ENCODE measurements around the gene ZFYVE21.

The ZFYVE21 gene

GRCh38 chr14:103743691-103744090 is 28.1 kb downstream of the ZFYVE21 start:
- H3K4me3 Mint-ChIP-seq = no peak overlapping the region
- peaks cover 10% of the 10 kb centered on the region for H3K4me1 Mint-ChIP-seq
- H3K27ac Mint-ChIP-seq = peak overlapping the region in 1 of 2 donors; percentile 82
- H3K27me3 Mint-ChIP-seq = no peaks in the 10 kb centered on the region
- ATAC-seq = no peak
- no peak for DNase-seq
- H3K9me3 Mint-ChIP-seq = no peaks in the 10 kb centered on the region

- no peak for DNase-seq
- no peak for ATAC-seq
- Mint-ChIP-seq H3K4me3 (no peak overlapping the region), H3K4me1 (peaks cover 19% of the 10 kb centered on the region), H3K27me3 (no peaks in the 10 kb centered on the region), H3K9me3 (no peaks in the 10 kb centered on the region), H3K27ac (no peak overlapping the region)
These were observed 29.2 kb downstream of the ZFYVE21 start for GRCh38 chr14:103744621-103745395.

- no peak overlapping the region for H3K4me3 Mint-ChIP-seq
- ATAC-seq (no peak), DNase-seq (no peak)
- peaks cover 23% of the 10 kb centered on the region for H3K4me1 Mint-ChIP-seq
- no peak overlapping the region for H3K27ac Mint-ChIP-seq
- no peaks in the 10 kb centered on the region for H3K9me3 Mint-ChIP-seq
- H3K27me3 Mint-ChIP-seq = no peaks in the 10 kb centered on the region
These were observed 29.8 kb downstream of the ZFYVE21 start for GRCh38 chr14:103745424-103745823.

- DNase-seq = no peak
- ATAC-seq = no peak
- peak overlapping the region in 1 of 2 donors; percentile 5 for H3K27ac Mint-ChIP-seq
- no peak overlapping the region for H3K4me3 Mint-ChIP-seq
- H3K4me1 Mint-ChIP-seq = peaks cover 23% of the 10 kb centered on the region
- H3K9me3 Mint-ChIP-seq = no peaks in the 10 kb centered on the region
- no peaks in the 10 kb centered on the region for H3K27me3 Mint-ChIP-seq
These were observed 31.1 kb downstream of the ZFYVE21 start for GRCh38 chr14:103746701-103747100.

DNA sequence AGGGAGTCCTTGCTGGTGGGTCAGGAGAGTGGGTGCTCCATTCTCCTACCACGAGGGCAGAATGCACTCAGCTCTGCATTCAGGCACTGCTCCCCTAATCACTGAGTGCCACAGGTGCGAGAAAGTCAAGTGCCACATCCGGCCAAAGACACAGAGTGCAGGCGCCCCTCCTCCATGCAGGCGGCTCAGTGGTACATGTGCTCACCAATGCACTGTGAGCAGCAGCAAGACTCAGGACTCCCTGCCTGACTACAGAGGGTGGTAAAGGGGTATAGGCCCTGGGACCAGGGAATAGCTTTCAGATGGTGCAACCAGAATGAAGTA is 32.9 kb downstream of the ZFYVE21 start:
- peaks cover 23% of the 10 kb centered on the region for H3K4me1 Mint-ChIP-seq
- peak overlapping the region; percentile 29 to 59 for H3K4me3 Mint-ChIP-seq
- DNase-seq (peak; percentile 48 to 55), ATAC-seq (peak; percentile 99)
- H3K27me3 Mint-ChIP-seq = no peaks in the 10 kb centered on the region
- no peaks in the 10 kb centered on the region for H3K9me3 Mint-ChIP-seq
- H3K27ac Mint-ChIP-seq = peak overlapping the region in 1 of 2 donors; percentile 80

DNA sequence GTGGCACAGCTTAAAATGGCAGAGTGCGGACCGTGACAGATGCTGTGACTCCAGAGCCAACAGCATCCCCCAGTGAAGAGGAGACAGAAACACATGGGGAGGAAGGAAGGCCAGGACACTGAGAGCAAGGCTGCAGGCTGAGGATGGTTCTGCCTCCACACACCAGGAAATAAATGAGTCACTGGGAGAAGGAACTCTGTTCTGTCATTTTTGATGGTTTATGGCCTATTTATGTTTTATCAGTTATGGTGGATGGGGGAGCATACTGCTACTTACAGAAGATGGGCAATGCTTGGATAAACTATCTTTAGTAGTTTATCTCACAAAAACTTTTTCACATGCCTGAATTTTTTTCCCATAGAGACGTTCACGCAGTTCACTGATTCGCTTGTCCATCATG is 33.8 kb downstream of the ZFYVE21 start:
- Mint-ChIP-seq H3K27ac (peak overlapping the region; percentile 29 to 59), H3K27me3 (no peaks in the 10 kb centered on the region), H3K9me3 (no peaks in the 10 kb centered on the region), H3K4me1 (peaks cover 23% of the 10 kb centered on the region), H3K4me3 (no peak overlapping the region)
- DNase-seq (no peak), ATAC-seq (no peak)

- ATAC-seq (no peak), DNase-seq (no peak)
- H3K9me3 Mint-ChIP-seq = no peaks in the 10 kb centered on the region
- H3K4me3 Mint-ChIP-seq = no peak overlapping the region
- H3K27ac Mint-ChIP-seq = no peak overlapping the region
- no peaks in the 10 kb centered on the region for H3K27me3 Mint-ChIP-seq
- H3K4me1 Mint-ChIP-seq = peaks cover 23% of the 10 kb centered on the region
These were observed 34.2 kb downstream of the ZFYVE21 start for GRCh38 chr14:103749860-103750259.

DNA sequence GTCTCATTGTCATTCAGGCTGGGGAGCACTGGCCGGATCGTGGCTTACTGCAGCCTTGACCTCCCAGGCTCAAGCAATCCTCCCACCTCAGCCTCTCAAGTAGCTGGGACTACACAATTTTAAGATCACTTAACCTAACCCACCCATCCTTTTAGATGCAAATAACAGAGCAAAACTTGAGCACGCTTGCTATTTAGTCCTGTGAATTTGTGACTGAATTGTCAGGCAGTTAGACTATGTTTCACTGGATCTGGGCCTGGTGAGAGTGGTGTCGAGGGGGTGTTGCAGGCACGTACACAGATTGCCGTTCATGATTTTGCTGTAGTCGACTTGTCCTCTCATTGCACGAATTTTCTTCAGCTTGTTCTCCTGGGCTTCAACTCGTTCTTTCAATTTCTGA is 38.2 kb downstream of the ZFYVE21 start:
- H3K9me3 Mint-ChIP-seq = no peaks in the 10 kb centered on the region
- no peaks in the 10 kb centered on the region for H3K27me3 Mint-ChIP-seq

GRCh38 chr14:103755060-103755459 is 39.5 kb downstream of the ZFYVE21 start:
- ATAC-seq = no peak
- DNase-seq = no peak
- H3K9me3 Mint-ChIP-seq = no peaks in the 10 kb centered on the region
- H3K27ac Mint-ChIP-seq = no peak overlapping the region
- peaks cover under 1% of the 10 kb centered on the region for H3K4me1 Mint-ChIP-seq
- no peak overlapping the region for H3K4me3 Mint-ChIP-seq
- H3K27me3 Mint-ChIP-seq = no peaks in the 10 kb centered on the region

More for the DNA sequence above, 38.2 kb downstream of the ZFYVE21 start:
- no peak for ATAC-seq
- H3K4me3 Mint-ChIP-seq = no peak overlapping the region
- H3K4me1 Mint-ChIP-seq = peaks cover 12% of the 10 kb centered on the region
- DNase-seq = no peak
- no peak overlapping the region for H3K27ac Mint-ChIP-seq

DNA sequence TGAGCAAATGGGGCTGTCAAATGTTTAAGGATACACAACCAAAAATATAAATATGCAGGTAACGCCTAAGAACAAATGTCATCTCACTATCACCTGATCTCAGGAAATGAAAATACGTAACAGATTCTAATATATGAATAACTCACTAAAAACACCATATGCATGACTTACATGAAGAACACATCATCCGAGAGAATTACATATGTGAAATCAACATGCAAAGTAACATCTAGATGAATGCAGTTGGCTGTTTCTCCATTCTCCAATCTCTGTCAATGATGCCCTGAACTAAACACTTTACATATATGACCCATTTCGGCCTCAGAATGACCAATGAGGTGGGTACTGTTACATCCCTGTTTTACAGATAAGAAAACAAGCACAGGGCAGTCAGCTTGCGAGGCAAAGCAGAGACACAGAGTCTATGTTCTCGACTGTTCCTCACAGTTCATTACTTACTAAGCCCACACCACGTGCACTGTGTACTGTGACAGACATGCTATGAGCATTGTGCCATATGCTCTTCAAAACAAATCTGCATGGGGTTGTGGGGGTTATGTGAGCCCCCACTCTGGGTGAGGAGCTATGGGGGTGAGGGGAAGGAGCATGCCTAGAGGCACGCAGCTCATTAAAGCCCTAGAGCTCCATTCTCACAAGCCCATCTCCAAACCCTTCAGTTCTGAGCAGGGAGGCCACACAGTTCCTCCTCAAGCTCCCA is 42.6 kb downstream of the ZFYVE21 start:
- no peak overlapping the region for H3K27ac Mint-ChIP-seq
- H3K9me3 Mint-ChIP-seq = no peaks in the 10 kb centered on the region
- H3K4me1 Mint-ChIP-seq = no peaks in the 10 kb centered on the region
- no peak for ATAC-seq
- H3K27me3 Mint-ChIP-seq = no peaks in the 10 kb centered on the region
- H3K4me3 Mint-ChIP-seq = no peak overlapping the region
- no peak for DNase-seq

DNA sequence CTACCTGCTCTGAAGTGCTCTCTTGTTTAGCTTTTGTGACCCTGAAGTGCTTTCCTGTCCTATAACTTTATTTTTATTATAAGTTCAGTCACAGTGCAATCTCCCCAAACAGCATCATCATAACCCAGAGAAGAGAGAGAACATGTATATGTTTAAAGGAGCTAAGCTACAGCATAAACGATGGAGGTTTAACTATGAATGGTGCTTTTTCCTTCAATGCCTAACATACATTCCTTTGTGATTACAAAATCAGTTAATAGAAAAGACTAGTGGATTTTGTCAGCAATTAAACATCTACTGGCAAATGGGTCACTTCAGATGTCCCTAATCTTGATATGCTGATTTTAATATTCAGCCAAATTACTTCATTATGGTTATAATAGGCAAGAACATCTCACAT is 46.4 kb downstream of the ZFYVE21 start:
- Mint-ChIP-seq H3K4me3 (no peak overlapping the region), H3K27me3 (no peaks in the 10 kb centered on the region), H3K4me1 (no peaks in the 10 kb centered on the region), H3K9me3 (no peaks in the 10 kb centered on the region), H3K27ac (no peak overlapping the region)
- ATAC-seq (no peak), DNase-seq (no peak)

DNA sequence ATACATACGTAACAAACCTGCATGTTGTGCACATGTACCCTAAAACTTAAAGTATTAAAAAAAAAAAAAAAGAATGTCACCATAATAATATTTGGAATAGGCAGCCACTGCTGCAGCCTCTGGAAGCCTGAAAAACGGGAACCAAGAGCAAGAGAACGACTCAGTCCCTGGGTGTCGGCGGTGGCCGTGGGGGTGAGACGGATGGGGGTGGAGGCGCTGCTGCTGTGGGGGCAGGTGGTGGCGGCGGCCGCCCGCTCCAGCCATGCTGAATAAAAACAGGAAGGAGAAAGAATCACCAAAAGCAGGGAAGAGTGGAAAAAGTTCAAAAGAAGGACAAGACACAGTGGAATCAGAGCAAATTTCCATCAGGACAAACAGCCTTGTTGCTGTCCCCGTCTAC is 46.9 kb downstream of the ZFYVE21 start:
- H3K27ac Mint-ChIP-seq = peak overlapping the region in 1 of 2 donors; percentile 50
- no peak for ATAC-seq
- H3K9me3 Mint-ChIP-seq = no peaks in the 10 kb centered on the region
- DNase-seq = no peak
- no peaks in the 10 kb centered on the region for H3K4me1 Mint-ChIP-seq
- H3K27me3 Mint-ChIP-seq = no peaks in the 10 kb centered on the region
- H3K4me3 Mint-ChIP-seq = no peak overlapping the region

GRCh38 chr14:103763730-103764488 is 48.3 kb downstream of the ZFYVE21 start:
- Mint-ChIP-seq H3K27ac (peak overlapping the region in 1 of 2 donors; percentile 50), H3K9me3 (no peaks in the 10 kb centered on the region), H3K4me3 (no peak overlapping the region), H3K4me1 (no peaks in the 10 kb centered on the region), H3K27me3 (no peaks in the 10 kb centered on the region)
- peak; percentile 86 for ATAC-seq
- DNase-seq = no peak

GRCh38 chr14:103765526-103765925 is 49.9 kb downstream of the ZFYVE21 start:
- no peak for ATAC-seq
- Mint-ChIP-seq H3K27me3 (no peaks in the 10 kb centered on the region), H3K4me1 (no peaks in the 10 kb centered on the region), H3K9me3 (no peaks in the 10 kb centered on the region), H3K27ac (peak overlapping the region in 1 of 2 donors; percentile 5), H3K4me3 (no peak overlapping the region)
- DNase-seq = no peak

DNA sequence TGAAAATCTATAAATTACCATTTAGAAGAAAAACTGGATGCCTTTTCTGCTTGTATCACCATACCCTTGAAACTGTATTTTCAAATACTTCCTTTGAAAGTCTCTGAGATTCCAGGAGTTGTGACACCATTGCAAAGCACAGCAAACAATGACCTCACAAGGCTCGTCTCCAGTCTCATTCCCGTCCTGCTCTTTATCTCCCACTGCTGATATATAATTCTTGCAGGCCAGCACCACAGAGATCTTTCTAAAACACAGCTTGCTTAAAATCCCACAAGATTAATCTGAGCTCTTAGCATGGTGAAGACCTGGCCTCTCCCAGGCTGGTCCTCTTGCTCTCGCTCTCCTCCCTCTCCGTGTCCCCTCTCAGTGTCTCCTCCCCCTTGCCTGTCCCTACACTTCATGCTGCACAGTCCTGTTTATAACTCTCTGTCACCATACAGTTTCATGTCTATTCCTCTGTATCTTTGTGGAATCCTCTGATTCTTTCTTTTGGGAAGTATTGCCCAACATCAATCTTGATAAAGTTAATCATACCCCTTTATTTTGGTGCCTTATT is 51.8 kb downstream of the ZFYVE21 start:
- H3K4me3 Mint-ChIP-seq = no peak overlapping the region
- H3K9me3 Mint-ChIP-seq = no peaks in the 10 kb centered on the region
- no peaks in the 10 kb centered on the region for H3K4me1 Mint-ChIP-seq
- no peaks in the 10 kb centered on the region for H3K27me3 Mint-ChIP-seq
- no peak for DNase-seq
- no peak for ATAC-seq
- no peak overlapping the region for H3K27ac Mint-ChIP-seq

DNA sequence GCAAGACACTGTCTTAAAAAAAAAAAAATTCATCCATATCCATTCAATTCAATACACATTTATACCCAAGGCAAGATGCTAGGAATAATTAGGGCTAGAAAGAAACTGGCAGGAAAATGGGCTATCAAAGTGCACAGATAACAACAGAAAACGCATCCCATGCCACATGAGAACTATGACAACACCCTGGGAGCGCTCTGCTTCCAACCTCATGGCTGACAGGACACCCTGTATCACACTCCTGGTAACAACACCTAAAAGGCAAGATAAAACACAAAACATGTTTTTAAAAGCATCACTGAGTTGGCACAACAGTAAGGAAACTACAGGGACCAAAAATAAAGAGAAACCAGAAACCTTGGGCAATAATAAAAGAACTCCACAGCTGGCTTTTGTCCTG is 54.9 kb downstream of the ZFYVE21 start:
- Mint-ChIP-seq H3K4me1 (no peaks in the 10 kb centered on the region), H3K4me3 (no peak overlapping the region), H3K27me3 (no peaks in the 10 kb centered on the region), H3K27ac (peak overlapping the region in 1 of 2 donors; percentile 34), H3K9me3 (no peaks in the 10 kb centered on the region)
- DNase-seq = no peak
- ATAC-seq = no peak
